H9 (cell line): ENCODE data around the gene FXYD2. TPM values are rescaled to one million over a fixed set of nuclear protein-coding genes. Genes with fewer than 3 reads are reported as not detected.

Source experiments
- DNase-seq: peaks from one replicate; pipeline ENCODE4 v3.0.0-alpha.2; 2017
- H2AFZ ChIP-seq: one replicate; pipeline ENCODE4 v1.6.1; 2013; ENCODE audit warnings: mild to moderate bottlenecking, low read length, control low read depth, moderate library complexity
- H2AK5ac ChIP-seq: 2 replicates; pipeline ENCODE4 v1.6.1; 2013; ENCODE audit warnings: low read length, control low read depth, mixed read lengths; ENCODE audit not compliant: insufficient read length
- H2BK120ac ChIP-seq: one replicate; pipeline ENCODE4 v1.6.1; 2013; ENCODE audit warnings: low read depth, mild to moderate bottlenecking, low read length, control low read depth, inconsistent platforms; ENCODE audit not compliant: poor library complexity, severe bottlenecking
- H2BK12ac ChIP-seq: 2 replicates; pipeline ENCODE4 v1.6.1; 2013; ENCODE audit warnings: low read length, control low read depth, mixed read lengths, low read depth; ENCODE audit not compliant: insufficient read length
- H2BK15ac ChIP-seq: 2 replicates; pipeline ENCODE4 v1.6.1; 2013; ENCODE audit warnings: low read depth, low read length, control low read depth
- H2BK20ac ChIP-seq: one replicate; pipeline ENCODE4 v1.6.1; 2013; ENCODE audit warnings: low read depth, mild to moderate bottlenecking, low read length, control low read depth, inconsistent platforms; ENCODE audit not compliant: poor library complexity, severe bottlenecking
- H2BK5ac ChIP-seq: 2 replicates; pipeline ENCODE4 v1.6.1; 2013; ENCODE audit warnings: low read length, control low read depth, mixed read lengths; ENCODE audit not compliant: insufficient read length
- H3K14ac ChIP-seq: 2 replicates; pipeline ENCODE4 v1.6.1; 2013; ENCODE audit warnings: low read length, control low read depth; ENCODE audit not compliant: insufficient read depth
- H3K18ac ChIP-seq: 2 replicates; pipeline ENCODE4 v1.6.1; 2013; ENCODE audit warnings: low read depth, mild to moderate bottlenecking, mixed read lengths, low read length, control low read depth; ENCODE audit not compliant: insufficient read length
- H3K23ac ChIP-seq: 2 replicates; pipeline ENCODE4 v1.6.1; 2013; ENCODE audit warnings: low read length, control low read depth, mixed read lengths, low read depth; ENCODE audit not compliant: insufficient read length
- H3K23me2 ChIP-seq: 2 replicates; pipeline ENCODE4 v1.6.1; 2013; ENCODE audit warnings: low read depth, mild to moderate bottlenecking, mixed read lengths, low read length, control low read depth; ENCODE audit not compliant: insufficient read length, poor library complexity, severe bottlenecking
- H3K27ac ChIP-seq: 2 replicates; pipeline ENCODE4 v1.5.1; 2013; ENCODE audit warnings: low read length, control low read depth, mixed read lengths, low read depth; ENCODE audit not compliant: insufficient read length
- H3K27me3 ChIP-seq: 2 replicates; pipeline ENCODE4 v1.6.1; 2013; ENCODE audit warnings: low read length, control low read depth, inconsistent platforms; ENCODE audit not compliant: insufficient read depth
- H3K4ac ChIP-seq: 2 replicates; pipeline ENCODE4 v1.6.1; 2013; ENCODE audit warnings: low read depth, mild to moderate bottlenecking, control low read depth, inconsistent platforms, low read length, moderate library complexity
- H3K4me1 ChIP-seq: 2 replicates; pipeline ENCODE4 v1.6.1; 2013; ENCODE audit warnings: low read length, control low read depth, inconsistent platforms; ENCODE audit not compliant: insufficient read depth
- H3K4me2 ChIP-seq: 2 replicates; pipeline ENCODE4 v1.6.1; 2013; ENCODE audit warnings: low read length, control low read depth, mixed read lengths; ENCODE audit not compliant: insufficient read length, insufficient read depth
- H3K56ac ChIP-seq: 2 replicates; pipeline ENCODE4 v1.6.1; 2013; ENCODE audit warnings: low read depth, mild to moderate bottlenecking, mixed read lengths, low read length, control low read depth; ENCODE audit not compliant: insufficient read length
- H3K79me1 ChIP-seq: 2 replicates; pipeline ENCODE4 v1.6.1; 2013; ENCODE audit warnings: low read depth, mild to moderate bottlenecking, moderate library complexity, low read length, control low read depth, inconsistent platforms; ENCODE audit not compliant: insufficient read depth, poor library complexity, severe bottlenecking
- H3K79me2 ChIP-seq: 2 replicates; pipeline ENCODE4 v1.6.1; 2013; ENCODE audit warnings: low read length, control low read depth, inconsistent platforms; ENCODE audit not compliant: insufficient read depth
- H3K9ac ChIP-seq: 2 replicates; pipeline ENCODE4 v1.6.1; 2013; ENCODE audit warnings: low read length, control low read depth, mixed read lengths; ENCODE audit not compliant: insufficient read length; ENCODE audit errors: extremely low read depth
- H3K9me3 ChIP-seq: one replicate; pipeline ENCODE4 v1.6.1; 2013; ENCODE audit warnings: low read depth, low read length, inconsistent platforms; ENCODE audit not compliant: control insufficient read depth
- H3T11ph ChIP-seq: one replicate; pipeline ENCODE4 v1.6.1; 2013; ENCODE audit warnings: mild to moderate bottlenecking, low read length, control low read depth, inconsistent platforms
- H4K20me1 ChIP-seq: one replicate; pipeline ENCODE4 v1.6.1; 2013; ENCODE audit not compliant: control insufficient read depth, insufficient read length, insufficient read depth
- H4K5ac ChIP-seq: 2 replicates; pipeline ENCODE4 v1.6.1; 2013; ENCODE audit warnings: low read depth, mild to moderate bottlenecking, mixed read lengths, low read length, control low read depth; ENCODE audit not compliant: insufficient read length
- H4K8ac ChIP-seq: replicated peaks from 2 replicates; pipeline ENCODE4 v1.6.1; 2013; ENCODE audit warnings: low read length, control low read depth, mixed read lengths, low read depth; ENCODE audit not compliant: insufficient read length
- H4K91ac ChIP-seq: 2 replicates; pipeline ENCODE4 v1.6.1; 2013; ENCODE audit warnings: low read depth, mild to moderate bottlenecking, moderate library complexity, mixed read lengths, low read length, control low read depth; ENCODE audit not compliant: insufficient read length
- H3K27ac Mint-ChIP-seq, 3 experiments: 2 replicates in 2 of 3; 3 replicates in 1 of 3; pipeline ENCODE4 v1.8.0; 2020 to 2021; ENCODE audit warnings: mixed read lengths in 3 of 3, mild to moderate bottlenecking in 1 of 3, moderate library complexity in 1 of 3
- H3K27me3 Mint-ChIP-seq: 2 replicates; pipeline ENCODE4 v1.8.0; 2021; ENCODE audit warnings: low read depth, mild to moderate bottlenecking, moderate library complexity, mixed read lengths
- H3K36me3 Mint-ChIP-seq, 3 experiments: 2 replicates in 2 of 3; 3 replicates in 1 of 3; pipeline ENCODE4 v1.8.0; 2020 to 2021; ENCODE audit warnings: low read depth in 3 of 3, mixed read lengths in 3 of 3; ENCODE audit not compliant: insufficient read depth in 1 of 3
- H3K4me1 Mint-ChIP-seq, 2 experiments: 2 replicates each; pipeline ENCODE4 v1.8.0; 2020; ENCODE audit warnings: mixed read lengths in 2 of 2
- H3K4me3 Mint-ChIP-seq, 2 experiments: 2 replicates in 1 of 2; 3 replicates in 1 of 2; pipeline ENCODE4 v1.8.0; 2020 to 2021; ENCODE audit warnings: mild to moderate bottlenecking in 2 of 2, mixed read lengths in 2 of 2, moderate library complexity in 1 of 2
- H3K9me3 Mint-ChIP-seq, 2 experiments: 2 replicates in 1 of 2; 3 replicates in 1 of 2; pipeline ENCODE4 v1.8.0; 2020; ENCODE audit warnings: mild to moderate bottlenecking in 2 of 2, mixed read lengths in 2 of 2, moderate library complexity in 1 of 2
- WGBS: extraction: QIAGEN DNeasy Blood & Tissue Kit; methylation state at CpG from one replicate; pipeline ENCODE4 v1.1.7; 2013; ENCODE audit warnings: missing lambda C conversion rate, low lambda C conversion rate, mixed read lengths; ENCODE audit not compliant: insufficient read length; ENCODE audit errors: extremely low coverage; 5-methylcytosine and 5-hydroxymethylcytosine counted together
- total RNA-seq: library from RNA; stranded (reverse); gene quantifications from 2 replicates; pipeline ENCODE4 v1.2.1, GENCODE V29; 2021
- TF ChIP-seq, protein P1 (sequence below): fragments of 200-600 bp; sonication (generic); conservative IDR thresholded peaks from 3 replicates; pipeline ENCODE4 v1.8.0; 2021; ENCODE audit warnings: antibody characterized with exemption, mild to moderate bottlenecking

Gene FXYD2
- total RNA-seq, 1 experiment from 2014 or later: 0.79 TPM

DNA sequence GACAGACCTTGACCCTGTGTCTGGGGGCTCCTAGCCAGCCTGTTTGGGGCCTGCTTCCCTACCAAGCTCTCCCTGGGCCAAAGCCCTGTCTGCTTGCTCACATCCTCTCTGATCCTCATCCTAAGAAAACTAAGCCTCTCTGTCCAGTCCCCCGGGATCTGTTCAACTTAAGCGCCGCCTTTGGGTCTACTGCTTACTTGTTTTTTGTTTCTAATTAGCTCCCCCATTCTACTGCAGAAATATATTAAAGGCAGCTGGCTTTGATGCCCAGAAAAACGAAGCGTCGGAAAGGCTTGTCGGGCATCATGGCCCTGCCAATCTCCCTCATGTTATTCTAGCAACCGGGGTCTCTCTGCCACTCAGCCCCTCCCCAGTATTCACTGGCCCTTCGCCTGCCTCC, 31.0 kb downstream of the FXYD2 start:
- no peaks in the 10 kb centered on the region for H3K9me3 ChIP-seq
- H3K36me3 Mint-ChIP-seq: no peaks in the 10 kb centered on the region
- no peak overlapping the region for H2BK15ac ChIP-seq
- no peaks in the 10 kb centered on the region for H3K9me3 Mint-ChIP-seq
- H3K9ac ChIP-seq: no peak overlapping the region
- peaks cover 21% of the 10 kb centered on the region for H3K23me2 ChIP-seq
- H3K79me1 ChIP-seq: no peaks in the 10 kb centered on the region
- no peak overlapping the region for H4K8ac ChIP-seq
- H2BK20ac ChIP-seq: no peak overlapping the region
- H3K4me3 Mint-ChIP-seq: no peak overlapping the region
- H3K4ac ChIP-seq: no peak overlapping the region
- H4K20me1 ChIP-seq: peaks cover 2% of the 10 kb centered on the region
- H3K18ac ChIP-seq: no peak overlapping the region
- no peak overlapping the region for H3T11ph ChIP-seq
- no CpG with 5 or more reads among the region's 9 CpGs for WGBS
- H3K23ac ChIP-seq: no peak overlapping the region
- H2BK120ac ChIP-seq: no peak overlapping the region
- H4K5ac ChIP-seq: no peak overlapping the region
- H3K27ac Mint-ChIP-seq: no peak overlapping the region; a peak in 1 of 7 replicates
- peaks cover 9 to 21% of the 10 kb centered on the region in 2 experiments for H3K4me1 Mint-ChIP-seq
- H3K4me1 ChIP-seq: no peaks in the 10 kb centered on the region
- no peak overlapping the region for H3K4me2 ChIP-seq
- H3K79me2 ChIP-seq: no peaks in the 10 kb centered on the region
- H2BK5ac ChIP-seq: no peak overlapping the region
- no peak overlapping the region for H2AK5ac ChIP-seq
- H4K91ac ChIP-seq: no peak overlapping the region
- H3K27ac ChIP-seq: no peak overlapping the region
- H2BK12ac ChIP-seq: no peak overlapping the region
- H3K14ac ChIP-seq: no peak overlapping the region
- peaks cover 84% of the 10 kb centered on the region for H3K27me3 Mint-ChIP-seq
- peaks cover 30% of the 10 kb centered on the region for H3K27me3 ChIP-seq
- no peak overlapping the region for H3K56ac ChIP-seq
- TF ChIP-seq, protein P1, sequence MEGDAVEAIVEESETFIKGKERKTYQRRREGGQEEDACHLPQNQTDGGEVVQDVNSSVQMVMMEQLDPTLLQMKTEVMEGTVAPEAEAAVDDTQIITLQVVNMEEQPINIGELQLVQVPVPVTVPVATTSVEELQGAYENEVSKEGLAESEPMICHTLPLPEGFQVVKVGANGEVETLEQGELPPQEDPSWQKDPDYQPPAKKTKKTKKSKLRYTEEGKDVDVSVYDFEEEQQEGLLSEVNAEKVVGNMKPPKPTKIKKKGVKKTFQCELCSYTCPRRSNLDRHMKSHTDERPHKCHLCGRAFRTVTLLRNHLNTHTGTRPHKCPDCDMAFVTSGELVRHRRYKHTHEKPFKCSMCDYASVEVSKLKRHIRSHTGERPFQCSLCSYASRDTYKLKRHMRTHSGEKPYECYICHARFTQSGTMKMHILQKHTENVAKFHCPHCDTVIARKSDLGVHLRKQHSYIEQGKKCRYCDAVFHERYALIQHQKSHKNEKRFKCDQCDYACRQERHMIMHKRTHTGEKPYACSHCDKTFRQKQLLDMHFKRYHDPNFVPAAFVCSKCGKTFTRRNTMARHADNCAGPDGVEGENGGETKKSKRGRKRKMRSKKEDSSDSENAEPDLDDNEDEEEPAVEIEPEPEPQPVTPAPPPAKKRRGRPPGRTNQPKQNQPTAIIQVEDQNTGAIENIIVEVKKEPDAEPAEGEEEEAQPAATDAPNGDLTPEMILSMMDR: no peak
- H2AFZ ChIP-seq: no peak overlapping the region
- no peak for DNase-seq
